Measurements from ENCODE around the gene KIF21A.

KIF21A gene

GRCh38 chr12:39252628-39253027 lies 190.3 kb downstream of the KIF21A start:
- DNase-seq: no peak
